ENCODE measurements around the gene BARX2. TPM values are rescaled to one million over a fixed set of nuclear protein-coding genes. Genes with fewer than 3 reads are reported as not detected.
A peak's percentile ranks its signal among the peaks of the same experiment; 100 is the strongest.
"Not testable (repeated sequence)": the region's sequence is repeated elsewhere in the genome, so short reads cannot be mapped to it uniquely, and the experiment has no call there.

Gene BARX2
- polyA plus RNA-seq (ENCODE audit: insufficient read length in 4 of 4), result 1 to 10 TPM in 1 of 4 donors, under 1 TPM in 3; 0.41 to 1.1 (median 0.81) TPM

GRCh38 chr11:129375751-129376657 is at the start of gene BARX2:
BARX2 (plus strand) TSS chr11:129375848; CDS start chr11:129376036, 188 bp downstream.
- peak in 1 of 4 donors; percentile 70 for DNase-seq (ENCODE audit: low read depth in 4 of 4, low spot score in 2 of 4)

GRCh38 chr11:129326921-129327320 is 48.7 kb upstream of the BARX2 start:
- DNase-seq (ENCODE audit: low read depth in 4 of 4, low spot score in 2 of 4), result no peak

GRCh38 chr11:129327708-129328107 is 47.9 kb upstream of the BARX2 start:
- not testable (repeated sequence) for DNase-seq (ENCODE audit: low read depth in 4 of 4, low spot score in 2 of 4)

- DNase-seq (ENCODE audit: low read depth in 4 of 4, low spot score in 2 of 4), result no peak
Measured at GRCh38 chr11:129328756-129329155, 46.9 kb upstream of the BARX2 start.

- no peak for DNase-seq (ENCODE audit: low read depth in 4 of 4, low spot score in 2 of 4)
Measured at GRCh38 chr11:129331217-129331616, 44.4 kb upstream of the BARX2 start.

- DNase-seq (ENCODE audit: low read depth in 4 of 4, low spot score in 2 of 4), result peak in 3 of 4 donors; percentile 42 to 64 (median 46)
Measured at GRCh38 chr11:129331871-129332274, 43.8 kb upstream of the BARX2 start.

GRCh38 chr11:129333873-129334272 is 41.8 kb upstream of the BARX2 start:
- no peak for DNase-seq (ENCODE audit: low read depth in 4 of 4, low spot score in 2 of 4)

GRCh38 chr11:129344301-129344940 is 31.2 kb upstream of the BARX2 start:
- not testable (repeated sequence) for DNase-seq (ENCODE audit: low read depth in 4 of 4, low spot score in 2 of 4)

GRCh38 chr11:129346916-129347315 is 28.7 kb upstream of the BARX2 start:
- DNase-seq (ENCODE audit: low read depth in 4 of 4, low spot score in 2 of 4), result no peak

- DNase-seq (ENCODE audit: low read depth in 4 of 4, low spot score in 2 of 4), result no peak
Measured at GRCh38 chr11:129348813-129349212, 26.8 kb upstream of the BARX2 start.

GRCh38 chr11:129352676-129353075 is 23.0 kb upstream of the BARX2 start:
- DNase-seq (ENCODE audit: low read depth in 4 of 4, low spot score in 2 of 4), result no peak

- DNase-seq (ENCODE audit: low read depth in 4 of 4, low spot score in 2 of 4), result no peak
Measured at GRCh38 chr11:129354691-129355090, 21.0 kb upstream of the BARX2 start.

- no peak for DNase-seq (ENCODE audit: low read depth in 4 of 4, low spot score in 2 of 4)
Measured at GRCh38 chr11:129359748-129360147, 15.9 kb upstream of the BARX2 start.

GRCh38 chr11:129364143-129364654 is 11.4 kb upstream of the BARX2 start:
- peak in 2 of 4 donors; percentile 69 to 80 for DNase-seq (ENCODE audit: low read depth in 4 of 4, low spot score in 2 of 4)

- DNase-seq (ENCODE audit: low read depth in 4 of 4, low spot score in 2 of 4), result no peak
Measured at GRCh38 chr11:129365816-129366215, 9.8 kb upstream of the BARX2 start.

- DNase-seq (ENCODE audit: low read depth in 4 of 4, low spot score in 2 of 4), result no peak
Measured at GRCh38 chr11:129366737-129367597, 8.7 kb upstream of the BARX2 start.

- no peak for DNase-seq (ENCODE audit: low read depth in 4 of 4, low spot score in 2 of 4)
Measured at GRCh38 chr11:129368889-129369672, 6.6 kb upstream of the BARX2 start.

- no peak for DNase-seq (ENCODE audit: low read depth in 4 of 4, low spot score in 2 of 4)
Measured at GRCh38 chr11:129370715-129371114, 4.9 kb upstream of the BARX2 start.

GRCh38 chr11:129372609-129373488 is 2.8 kb upstream of the BARX2 start:
- DNase-seq (ENCODE audit: low read depth in 4 of 4, low spot score in 2 of 4), result no peak
